ENCODE measurements around the gene CTU2.

Gene CTU2

GRCh38 chr16:88761143-88761534, 54.8 kb downstream of the CTU2 start:
- DNase-seq (ENCODE audit: low spot score), result no peak

- no peak for DNase-seq (ENCODE audit: low spot score)
These were observed 55.5 kb downstream of the CTU2 start for GRCh38 chr16:88761830-88762229.

GRCh38 chr16:88762258-88762870, 56.1 kb downstream of the CTU2 start:
- DNase-seq (ENCODE audit: low spot score), result no peak

- DNase-seq (ENCODE audit: low spot score), result no peak
These were observed 56.6 kb downstream of the CTU2 start for GRCh38 chr16:88762941-88763340.

- DNase-seq (ENCODE audit: low spot score), result no peak
These were observed 57.3 kb downstream of the CTU2 start for GRCh38 chr16:88763502-88764053.

GRCh38 chr16:88764080-88764479, 57.8 kb downstream of the CTU2 start:
- no peak for DNase-seq (ENCODE audit: low spot score)

GRCh38 chr16:88764913-88765349, 58.6 kb downstream of the CTU2 start:
- DNase-seq (ENCODE audit: low spot score), result no peak
